Fibroblast of mammary gland (primary cell): ENCODE measurements around the gene CD84.
"Not testable (repeated sequence)": the region's sequence is repeated elsewhere in the genome, so short reads cannot be mapped to it uniquely, and the experiment has no call there.

Experiments
- DNase-seq: peaks from one replicate; pipeline ENCODE4 v3.0.0-alpha.2; 2010; ENCODE audit warnings: low read depth
- H3K4me3 ChIP-seq: 2 replicates; pipeline ENCODE4 v1.5.1; 2011; ENCODE audit warnings: low read depth, mild to moderate bottlenecking, low read length, moderate library complexity; ENCODE audit not compliant: control insufficient read depth
- CTCF ChIP-seq: conservative IDR thresholded peaks from 2 replicates; pipeline ENCODE4 v1.5.1; 2011; ENCODE audit warnings: low read depth, low read length, inconsistent platforms; ENCODE audit not compliant: control insufficient read depth, insufficient read depth

CD84 gene

GRCh38 chr1:160522136-160522535 lies 57.2 kb downstream of the CD84 start:
- TF ChIP-seq CTCF, result no peak
- no peak overlapping the region for H3K4me3 ChIP-seq
- no peak for DNase-seq

- no peak overlapping the region for H3K4me3 ChIP-seq
- no peak for TF ChIP-seq CTCF
- no peak for DNase-seq
Measured at GRCh38 chr1:160521554-160521953, 57.7 kb downstream of the CD84 start.

- no peak for DNase-seq
- TF ChIP-seq CTCF, result no peak
- no peak overlapping the region for H3K4me3 ChIP-seq
Measured at GRCh38 chr1:160520999-160521398, 58.3 kb downstream of the CD84 start.

GRCh38 chr1:160520582-160520981 lies 58.7 kb downstream of the CD84 start:
- no peak for TF ChIP-seq CTCF
- DNase-seq, result no peak
- no peak overlapping the region for H3K4me3 ChIP-seq

GRCh38 chr1:160519642-160520435 lies 59.5 kb downstream of the CD84 start:
- no peak for DNase-seq
- no peak overlapping the region for H3K4me3 ChIP-seq
- no peak for TF ChIP-seq CTCF

- not testable (repeated sequence) for H3K4me3 ChIP-seq, DNase-seq
Measured at GRCh38 chr1:160517519-160517918, 61.8 kb downstream of the CD84 start.

- not testable (repeated sequence) for DNase-seq, H3K4me3 ChIP-seq
Measured at GRCh38 chr1:160515908-160516307, 63.4 kb downstream of the CD84 start.

- TF ChIP-seq CTCF, result no peak
- H3K4me3 ChIP-seq, result no peak overlapping the region
- DNase-seq, result no peak
Measured at GRCh38 chr1:160504651-160505050, 74.6 kb downstream of the CD84 start.
